GM13976 (cell line): Measurements from ENCODE around the gene EIF5B.

Source experiments
- DNase-seq: peaks from one replicate; pipeline ENCODE4 v3.0.0; 2012; ENCODE audit warnings: low spot score
- in situ Hi-C: fragments of 300-500 bp; cut with MboI; formaldehyde crosslinking; loops from one replicate; pipeline ENCODE4 v1.12.0; 2022; ENCODE audit warnings: low sequenced_read_pairs, mixed read lengths, inconsistent platforms; ENCODE audit not compliant: unreplicated experiment
- TF ChIP-seq, protein P1 (sequence below): IDR thresholded peaks from 2 replicates; pipeline ENCODE4 v1.5.1; 2012; ENCODE audit warnings: borderline replicate concordance, mild to moderate bottlenecking; ENCODE audit not compliant: insufficient read depth; ENCODE audit errors: extremely low read depth, missing control alignments, control extremely low read depth

Gene EIF5B

DNA sequence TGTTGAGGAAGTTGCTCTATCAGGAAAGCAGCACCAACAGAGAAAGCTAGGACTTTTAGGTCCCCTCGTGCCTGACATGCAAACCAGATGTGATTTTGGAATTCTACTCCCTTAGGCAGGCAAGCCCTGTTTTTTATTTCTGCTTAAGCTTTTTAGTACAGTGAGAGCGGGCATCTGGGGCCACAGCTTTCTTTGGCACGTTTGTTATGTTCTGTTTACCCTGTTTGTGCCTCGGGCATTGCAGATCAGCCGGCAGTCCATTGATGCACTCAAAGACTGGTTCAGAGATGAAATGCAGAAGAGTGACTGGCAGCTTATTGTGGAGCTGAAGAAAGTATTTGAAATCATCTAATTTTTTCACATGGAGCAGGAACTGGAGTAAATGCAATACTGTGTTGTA lies 61.9 kb downstream of the EIF5B start:
- DNase-seq: no peak
- TF ChIP-seq, protein P1, sequence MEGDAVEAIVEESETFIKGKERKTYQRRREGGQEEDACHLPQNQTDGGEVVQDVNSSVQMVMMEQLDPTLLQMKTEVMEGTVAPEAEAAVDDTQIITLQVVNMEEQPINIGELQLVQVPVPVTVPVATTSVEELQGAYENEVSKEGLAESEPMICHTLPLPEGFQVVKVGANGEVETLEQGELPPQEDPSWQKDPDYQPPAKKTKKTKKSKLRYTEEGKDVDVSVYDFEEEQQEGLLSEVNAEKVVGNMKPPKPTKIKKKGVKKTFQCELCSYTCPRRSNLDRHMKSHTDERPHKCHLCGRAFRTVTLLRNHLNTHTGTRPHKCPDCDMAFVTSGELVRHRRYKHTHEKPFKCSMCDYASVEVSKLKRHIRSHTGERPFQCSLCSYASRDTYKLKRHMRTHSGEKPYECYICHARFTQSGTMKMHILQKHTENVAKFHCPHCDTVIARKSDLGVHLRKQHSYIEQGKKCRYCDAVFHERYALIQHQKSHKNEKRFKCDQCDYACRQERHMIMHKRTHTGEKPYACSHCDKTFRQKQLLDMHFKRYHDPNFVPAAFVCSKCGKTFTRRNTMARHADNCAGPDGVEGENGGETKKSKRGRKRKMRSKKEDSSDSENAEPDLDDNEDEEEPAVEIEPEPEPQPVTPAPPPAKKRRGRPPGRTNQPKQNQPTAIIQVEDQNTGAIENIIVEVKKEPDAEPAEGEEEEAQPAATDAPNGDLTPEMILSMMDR: no peak
- in situ Hi-C loops: no loop called here

DNA sequence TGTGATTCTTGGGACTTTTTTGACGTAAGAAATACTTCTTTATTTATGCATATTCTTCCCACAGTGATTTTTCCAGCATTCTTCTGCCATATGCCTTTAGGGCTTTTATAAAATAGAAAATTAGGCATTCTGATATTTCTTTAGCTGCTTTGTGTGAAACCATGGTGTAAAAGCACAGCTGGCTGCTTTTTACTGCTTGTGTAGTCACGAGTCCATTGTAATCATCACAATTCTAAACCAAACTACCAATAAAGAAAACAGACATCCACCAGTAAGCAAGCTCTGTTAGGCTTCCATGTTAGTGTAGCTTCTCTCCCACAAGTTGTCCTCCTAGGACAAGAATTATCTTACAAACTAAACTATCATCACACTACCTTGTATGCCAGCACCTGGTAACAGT lies 62.6 kb downstream of the EIF5B start:
- DNase-seq: no peak
- in situ Hi-C loops: no loop called here
- TF ChIP-seq, protein P1: no peak

DNA sequence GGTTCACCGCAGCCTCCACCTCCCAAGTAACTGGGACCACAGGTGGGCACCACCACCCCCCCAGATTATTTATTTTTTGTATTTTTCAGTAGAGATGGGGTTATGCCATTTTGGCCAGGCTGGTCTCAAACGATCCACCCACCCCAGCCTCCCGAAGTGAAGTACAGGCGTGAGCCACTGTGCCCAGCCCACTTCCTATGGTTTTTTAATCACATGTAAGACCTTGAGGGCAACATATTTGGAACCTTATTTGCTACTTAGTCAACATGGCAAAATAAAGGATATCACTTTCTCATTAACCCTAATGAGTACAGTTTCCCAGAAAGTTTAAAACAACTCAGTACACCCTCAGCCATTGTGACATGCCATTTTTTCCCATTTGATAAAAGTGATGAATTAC lies 64.7 kb downstream of the EIF5B start:
- no peak for DNase-seq
- in situ Hi-C loops: no loop called here
- TF ChIP-seq, protein P1: no peak

DNA sequence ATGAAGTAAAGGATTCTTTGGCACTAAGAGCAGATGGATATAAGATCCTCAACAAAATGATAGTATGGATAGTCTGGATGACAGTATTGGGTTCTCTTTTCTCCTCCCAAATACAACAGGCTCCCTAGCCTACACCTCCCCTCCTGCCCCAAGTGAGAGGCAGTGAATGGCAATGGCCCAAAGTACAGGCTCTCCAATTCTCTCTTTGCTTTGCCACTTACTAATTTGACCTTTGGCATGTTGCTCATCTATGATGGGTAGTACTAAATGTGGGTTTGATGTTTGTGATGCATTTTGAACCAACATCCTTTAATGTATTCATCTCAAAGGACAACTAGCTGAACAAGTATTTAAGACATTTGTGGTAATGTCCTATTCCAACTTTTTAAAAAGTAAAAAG lies 65.9 kb downstream of the EIF5B start:
- TF ChIP-seq, protein P1: no peak
- no peak for DNase-seq
- in situ Hi-C loops: no loop called here

DNA sequence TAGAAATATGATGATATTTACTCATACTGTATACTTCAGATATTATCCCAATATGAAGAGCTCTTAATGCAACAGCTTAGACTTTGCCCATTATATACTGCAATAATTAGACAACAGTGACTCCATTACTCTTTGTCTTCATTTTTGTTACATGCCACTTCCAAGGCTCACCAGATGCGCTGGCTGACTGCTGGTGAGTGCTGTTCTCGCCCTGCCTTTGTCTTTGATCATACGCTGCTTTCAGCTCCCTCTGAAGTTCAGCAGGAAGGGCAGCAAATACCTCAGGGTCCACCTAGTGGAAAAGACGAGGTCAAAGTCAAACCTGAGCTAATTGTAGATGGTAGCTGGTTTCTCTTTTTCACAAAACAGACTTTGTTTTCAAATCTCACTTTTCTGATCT lies 66.3 kb downstream of the EIF5B start:
- in situ Hi-C loops: no loop called here
- TF ChIP-seq, protein P1: no peak
- no peak for DNase-seq

DNA sequence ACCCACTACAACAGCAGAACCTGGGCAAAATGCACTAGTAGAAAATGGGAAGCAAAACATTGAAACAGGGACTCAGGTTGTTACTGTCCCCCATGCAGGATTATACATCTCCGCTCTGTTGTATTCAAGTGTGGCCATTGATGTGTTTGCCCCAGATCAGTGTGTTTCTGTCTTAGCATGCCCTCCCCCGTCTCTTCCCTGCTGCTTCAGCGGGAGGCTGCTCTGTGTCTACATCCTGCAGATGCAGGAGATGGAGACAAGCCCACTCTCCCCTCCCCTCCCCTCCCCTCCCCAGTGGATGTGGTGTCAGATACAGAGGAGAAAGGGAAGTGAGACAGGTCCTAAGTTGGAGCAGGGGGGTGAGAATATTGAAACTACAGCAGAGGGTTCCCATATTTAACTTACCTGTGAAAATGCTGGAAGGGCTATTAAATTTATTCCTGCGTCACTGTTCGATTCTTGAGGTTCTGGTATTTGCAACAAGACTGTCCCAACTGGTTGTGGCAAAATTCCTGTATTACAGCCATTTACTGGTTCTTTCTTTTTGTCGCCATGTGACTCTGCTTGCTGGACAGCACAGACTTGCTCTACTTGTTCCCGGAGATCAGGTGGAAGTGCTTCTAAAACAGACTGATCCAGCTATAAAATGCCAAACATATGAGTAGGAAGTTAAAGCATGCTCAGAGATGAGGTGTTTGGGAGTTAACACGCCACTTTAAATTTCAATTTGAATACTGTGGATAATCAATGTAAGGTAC lies 67.0 kb downstream of the EIF5B start:
- in situ Hi-C loops: no loop called here
- DNase-seq: no peak
- TF ChIP-seq, protein P1: no peak
